Peyer's patch (tissue), 4 donors: ENCODE measurements around the gene KANSL3. TPM values are rescaled to one million over a fixed set of nuclear protein-coding genes. Genes with fewer than 3 reads are reported as not detected.

Source experiments
- DNase-seq, 3 donors: peaks; one replicate each; pipeline ENCODE4 v3.0.0-alpha.2; 2017 to 2019
- H3K27ac ChIP-seq, 4 donors: fragments of 200-600 bp; sonication (generic); one replicate each; pipeline ENCODE4 v1.5.1; 2016 to 2019
- H3K27me3 ChIP-seq, 2 donors: fragments of 200-600 bp; sonication (generic); one replicate each; pipeline ENCODE4 v1.5.1; 2019
- H3K36me3 ChIP-seq, 3 donors: fragments of 200-600 bp; sonication (generic); one replicate each; pipeline ENCODE4 v1.5.1; 2016 to 2019
- H3K4me1 ChIP-seq, 4 donors: fragments of 200-600 bp; sonication (generic); one replicate each; pipeline ENCODE4 v1.5.1; 2016 to 2019
- H3K4me3 ChIP-seq, 4 donors: fragments of 200-600 bp; sonication (generic); 1 replicate in 3 of 4; 2 replicates in 1 of 4; pipeline ENCODE4 v1.5.1; 2016 to 2019; ENCODE audit warnings: mild to moderate bottlenecking in 1 of 4
- H3K9me3 ChIP-seq, 4 donors: fragments of 200-600 bp; sonication (generic); one replicate each; pipeline ENCODE4 v1.5.1; 2016 to 2019; ENCODE audit warnings: mild to moderate bottlenecking in 1 of 4
- POLR2A ChIP-seq, 2 donors: fragments of 450-650 bp; IDR thresholded peaks; one replicate each; pipeline ENCODE4 v1.5.1; 2017; ENCODE audit warnings: antibody characterized with exemption in 2 of 2, mild to moderate bottlenecking in 2 of 2, moderate library complexity in 2 of 2
- total RNA-seq, 4 donors: library from RNA; depleted of rRNA; stranded (reverse); fragments of >200 nt; gene quantifications; one replicate each; pipeline ENCODE4 v1.1.0, GENCODE V29; 2016
- TF ChIP-seq, protein P1 (sequence below), 6 experiments: fragments of 450-650 bp in 4 of 6; fragments of 200-600 bp in 2 of 6; sonication (generic) in 1 of 6; IDR thresholded peaks; one replicate each; pipeline ENCODE4 v1.5.1; 2017 to 2019; ENCODE audit warnings: antibody characterized with exemption in 6 of 6, mild to moderate bottlenecking in 3 of 6, moderate library complexity in 1 of 6

The KANSL3 gene
- total RNA-seq, 4 donors from 2014 or later, result 31.5 to 69.2 (median 59.6) TPM

DNA sequence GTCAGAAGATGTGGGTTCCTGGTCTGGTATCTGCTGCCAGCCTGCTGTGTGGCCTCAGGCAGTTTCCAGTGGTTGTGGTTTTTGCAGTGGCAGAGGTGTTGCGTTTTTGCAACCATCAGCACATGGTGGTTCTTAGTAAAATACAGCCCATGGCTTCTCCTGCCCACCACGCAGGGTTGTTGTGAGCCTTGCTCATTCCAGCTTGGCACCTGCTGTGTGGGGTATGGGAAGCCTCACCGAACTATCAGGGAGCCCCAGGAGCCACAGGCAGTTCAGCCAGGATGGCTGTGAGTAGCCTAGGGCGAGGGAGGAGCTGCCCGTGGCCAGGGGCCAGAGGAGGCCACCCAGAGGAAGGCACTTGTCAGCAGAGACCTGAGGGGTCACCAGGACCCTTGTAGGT is 91.8 kb downstream of the KANSL3 start:
- Histone ChIP-seq H3K4me3 (no peak overlapping the region), H3K27ac (no peak overlapping the region), H3K36me3 (peaks cover 0 to 32% (median 0%) of the 10 kb centered on the region in 3 donors), H3K9me3 (no peaks in the 10 kb centered on the region), H3K4me1 (no peaks in the 10 kb centered on the region), H3K27me3 (no peaks in the 10 kb centered on the region)
- DNase-seq, result peak in 1 of 3 donors; percentile 36
- TF ChIP-seq, protein P1, sequence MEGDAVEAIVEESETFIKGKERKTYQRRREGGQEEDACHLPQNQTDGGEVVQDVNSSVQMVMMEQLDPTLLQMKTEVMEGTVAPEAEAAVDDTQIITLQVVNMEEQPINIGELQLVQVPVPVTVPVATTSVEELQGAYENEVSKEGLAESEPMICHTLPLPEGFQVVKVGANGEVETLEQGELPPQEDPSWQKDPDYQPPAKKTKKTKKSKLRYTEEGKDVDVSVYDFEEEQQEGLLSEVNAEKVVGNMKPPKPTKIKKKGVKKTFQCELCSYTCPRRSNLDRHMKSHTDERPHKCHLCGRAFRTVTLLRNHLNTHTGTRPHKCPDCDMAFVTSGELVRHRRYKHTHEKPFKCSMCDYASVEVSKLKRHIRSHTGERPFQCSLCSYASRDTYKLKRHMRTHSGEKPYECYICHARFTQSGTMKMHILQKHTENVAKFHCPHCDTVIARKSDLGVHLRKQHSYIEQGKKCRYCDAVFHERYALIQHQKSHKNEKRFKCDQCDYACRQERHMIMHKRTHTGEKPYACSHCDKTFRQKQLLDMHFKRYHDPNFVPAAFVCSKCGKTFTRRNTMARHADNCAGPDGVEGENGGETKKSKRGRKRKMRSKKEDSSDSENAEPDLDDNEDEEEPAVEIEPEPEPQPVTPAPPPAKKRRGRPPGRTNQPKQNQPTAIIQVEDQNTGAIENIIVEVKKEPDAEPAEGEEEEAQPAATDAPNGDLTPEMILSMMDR (IDR thresholded peaks at IDR 0.05), result no peak
- TF ChIP-seq POLR2A (IDR thresholded peaks at IDR 0.05), result no peak

Other genes with a start within 250 kb of the KANSL3 start
- 10 to 100 TPM in 2 of 4 donors, 1 to 10 TPM in 1, not detected in 1; 1.7 to 23.6 (median 20.2) TPM for gene NEURL3, start 133.0 kb downstream of the KANSL3 start, total RNA-seq
- 10 to 100 TPM in 3 of 4 donors, 1 to 10 TPM in 1; 3.9 to 44.6 (median 16.9) TPM for gene ARID5A, start 101.6 kb downstream of the KANSL3 start, total RNA-seq
- not detected for gene FER1L5, start 4.5 kb upstream of the KANSL3 start, total RNA-seq
- gene LMAN2L, start 101.8 kb upstream of the KANSL3 start, total RNA-seq, result 10 to 100 TPM in 2 of 4 donors, 1 to 10 TPM in 2; 9.4 to 12.5 (median 10.8) TPM
- 10 to 100 TPM; 19.0 to 53.9 (median 41.7) TPM for gene CNNM4, start 122.6 kb upstream of the KANSL3 start, total RNA-seq
- gene CNNM3, start 178.0 kb upstream of the KANSL3 start, total RNA-seq, result 100 to 1,000 TPM in 1 of 4 donors, 10 to 100 TPM in 3; 29.8 to 108 (median 44.8) TPM
- gene ANKRD23, start 205.7 kb upstream of the KANSL3 start, total RNA-seq, result 10 to 100 TPM in 2 of 4 donors, 1 to 10 TPM in 2; 7.4 to 14.0 (median 8.9) TPM
- gene ANKRD39, start 219.7 kb upstream of the KANSL3 start, total RNA-seq, result 10 to 100 TPM in 3 of 4 donors, 1 to 10 TPM in 1; 5.8 to 17.3 (median 15.4) TPM
- gene SEMA4C, start 231.8 kb upstream of the KANSL3 start, total RNA-seq, result 10 to 100 TPM in 3 of 4 donors, 1 to 10 TPM in 1; 4.2 to 19.0 (median 13.9) TPM